A549 (cell line): ENCODE data around the gene CA12. TPM values are rescaled to one million over a fixed set of nuclear protein-coding genes. Genes with fewer than 3 reads are reported as not detected.

Source experiments
- ATAC-seq, 2 experiments: fragments of 200-7000 bp in 1 of 2; fragments of >200 bp in 1 of 2; cut with Nextera tagmentation in 1 of 2; cut with Tn5 transposase in 1 of 2; 3 replicates each; pipeline versions ENCODE4 v1.8.0 to v1.9.1; 2018 to 2020; ENCODE audit warnings: mild to moderate bottlenecking in 1 of 2, moderate library complexity in 1 of 2
- CTCF ChIA-PET: fragments of 300-600 bp; sonication (Branson Sonifier 250); formaldehyde crosslinking; extraction: SDS; loops from one replicate; lab custom pipeline; 2021; ENCODE audit warnings: antibody characterized with exemption, inconsistent platforms; lab: Yijun Ruan, JAX
- POLR2A ChIA-PET: fragments of 350-600 bp; formaldehyde crosslinking; extraction: SDS; loops from one replicate; lab custom pipeline; 2021; ENCODE audit warnings: antibody characterized with exemption, inconsistent platforms; lab: Yijun Ruan, JAX
- DNase-seq, 2 experiments: peaks; one replicate each; pipeline versions ENCODE4 v3.0.0 to v3.0.0-alpha.2; 2011 to 2016; ENCODE audit warnings: low read depth in 1 of 2, low spot score in 1 of 2
- FAIRE-seq: peaks from 2 replicates; lab custom pipeline; 2011; peaks lifted over from hg19 to GRCh38; lab: Jason Lieb, UNC
- H3K27ac ChIP-seq, 2 experiments: fragments of >200 bp; sonication (Bioruptor Twin); formaldehyde crosslinking; 3 replicates each; pipeline ENCODE4 v1.5.1; 2016 to 2017
- H3K4me1 ChIP-seq: fragments of >200 bp; sonication (Bioruptor Twin); formaldehyde crosslinking; 3 replicates; pipeline ENCODE4 v1.6.1; 2016
- H3K4me2 ChIP-seq: fragments of >200 bp; sonication (Bioruptor Twin); formaldehyde crosslinking; 3 replicates; pipeline ENCODE4 v1.6.1; 2016
- H3K4me3 ChIP-seq: fragments of >200 bp; sonication (Bioruptor Twin); formaldehyde crosslinking; 3 replicates; pipeline ENCODE4 v1.5.1; 2016
- H3K9me3 ChIP-seq: fragments of >200 bp; sonication (Bioruptor Twin); formaldehyde crosslinking; 3 replicates; pipeline ENCODE4 v1.6.1; 2016
- CBX8 ChIP-seq: fragments of 200-600 bp; sonication (generic); IDR thresholded peaks from 2 replicates; pipeline ENCODE4 v1.6.1; 2016
- E2F6 ChIP-seq: IDR thresholded peaks from 2 replicates; pipeline ENCODE4 v1.6.1; 2012; ENCODE audit warnings: low read depth, borderline replicate concordance
- EHF ChIP-seq: fragments of 250-450 bp; sonication (Bioruptor Pico); IDR thresholded peaks from 2 replicates; pipeline ENCODE4 v1.5.0; 2020; ENCODE audit warnings: mild to moderate bottlenecking
- EHMT2 ChIP-seq: fragments of 200-600 bp; sonication (generic); IDR thresholded peaks from 2 replicates; pipeline ENCODE4 v1.6.1; 2016; ENCODE audit warnings: antibody characterized with exemption, low read depth, mild to moderate bottlenecking, moderate library complexity
- EP300 ChIP-seq, 2 experiments: fragments of >200 bp; sonication (Bioruptor Twin); formaldehyde crosslinking; IDR thresholded peaks; 2 replicates in 1 of 2; 3 replicates in 1 of 2; pipeline ENCODE4 v1.6.1; 2016 to 2017
- ESRRA ChIP-seq: fragments of 150-350 bp; IDR thresholded peaks from 2 replicates; pipeline ENCODE4 v1.6.1; 2014; ENCODE audit warnings: mild to moderate bottlenecking, low read length, borderline replicate concordance
- FOSL2 ChIP-seq, 2 experiments: fragments of 450-650 bp in 1 of 2; fragments of >200 bp in 1 of 2; sonication (Bioruptor Twin) in 1 of 2; formaldehyde crosslinking; IDR thresholded peaks; 2 replicates each; pipeline versions ENCODE4 v1.5.0 to v1.6.1; 2016 to 2020; ENCODE audit warnings: mild to moderate bottlenecking in 1 of 2, moderate library complexity in 1 of 2
- GATA3 ChIP-seq: IDR thresholded peaks from 2 replicates; pipeline ENCODE4 v1.6.1; 2012; ENCODE audit warnings: borderline replicate concordance
- HES2 ChIP-seq: fragments of >200 bp; sonication (Bioruptor Twin); formaldehyde crosslinking; IDR thresholded peaks from 2 replicates; pipeline ENCODE4 v1.6.1; 2016
- HEYL ChIP-seq: fragments of 250-450 bp; sonication (Bioruptor Pico); IDR thresholded peaks from 2 replicates; pipeline ENCODE4 v1.8.0; 2021; ENCODE audit warnings: mild to moderate bottlenecking, moderate library complexity
- HMGXB4 ChIP-seq: fragments of 250-450 bp; sonication (Bioruptor Pico); IDR thresholded peaks from 2 replicates; pipeline ENCODE4 v1.5.0; 2021; ENCODE audit warnings: mild to moderate bottlenecking, moderate library complexity, borderline replicate concordance
- HOXA7 ChIP-seq: fragments of 250-450 bp; sonication (Bioruptor Pico); IDR thresholded peaks from 2 replicates; pipeline ENCODE4 v1.5.0; 2020; ENCODE audit warnings: mild to moderate bottlenecking, moderate library complexity
- HOXB13 ChIP-seq: fragments of 250-450 bp; sonication (Bioruptor Pico); IDR thresholded peaks from 2 replicates; pipeline ENCODE4 v1.5.0; 2020; ENCODE audit warnings: low read depth, mild to moderate bottlenecking, moderate library complexity
- MAX ChIP-seq: IDR thresholded peaks from 2 replicates; pipeline ENCODE4 v1.6.1; 2012
- MAZ ChIP-seq: fragments of 150-350 bp; IDR thresholded peaks from 2 replicates; pipeline ENCODE4 v1.6.1; 2014; ENCODE audit warnings: antibody characterized with exemption, low read depth, low read length, borderline replicate concordance
- MYC ChIP-seq: IDR thresholded peaks from 2 replicates; pipeline ENCODE4 v1.6.1; 2012; ENCODE audit warnings: mild to moderate bottlenecking, inconsistent platforms, low read length, improper control_type of control experiment, borderline replicate concordance
- NPAS2 ChIP-seq: fragments of 250-450 bp; sonication (Bioruptor Pico); IDR thresholded peaks from 2 replicates; pipeline ENCODE4 v1.8.0; 2022; ENCODE audit warnings: mild to moderate bottlenecking, moderate library complexity, borderline replicate concordance
- PHF8 ChIP-seq: fragments of 200-600 bp; sonication (generic); IDR thresholded peaks from 2 replicates; pipeline ENCODE4 v1.6.1; 2016; ENCODE audit warnings: low read depth, mild to moderate bottlenecking, antibody characterized with exemption, moderate library complexity, borderline replicate concordance
- POLR2A ChIP-seq: IDR thresholded peaks from 2 replicates; pipeline ENCODE4 v1.6.1; 2012; ENCODE audit warnings: mild to moderate bottlenecking, low read length
- POLR2AphosphoS2 ChIP-seq: conservative IDR thresholded peaks from 2 replicates; pipeline ENCODE4 v1.6.1; 2012; ENCODE audit warnings: low read length, improper control_type of control experiment, inconsistent platforms
- REST ChIP-seq: fragments of 200-600 bp; sonication (generic); IDR thresholded peaks from 2 replicates; pipeline ENCODE4 v1.6.1; 2016; ENCODE audit warnings: antibody characterized with exemption, mild to moderate bottlenecking, moderate library complexity
- RNF2 ChIP-seq: fragments of 200-600 bp; sonication (generic); IDR thresholded peaks from 2 replicates; pipeline ENCODE4 v1.6.1; 2016; ENCODE audit warnings: low read depth, mild to moderate bottlenecking, antibody characterized with exemption, moderate library complexity, borderline replicate concordance
- ZFP36 ChIP-seq: fragments of 450-650 bp; IDR thresholded peaks from 2 replicates; pipeline ENCODE4 v1.6.1; 2014; ENCODE audit warnings: borderline replicate concordance; ENCODE audit not compliant: partially characterized antibody
- WGBS: methylation state at CpG from one replicate; pipeline ENCODE4 v1.1.6; 2017; ENCODE audit errors: missing lambda C conversion rate; 5-methylcytosine and 5-hydroxymethylcytosine counted together
- polyA plus RNA-seq, 4 experiments: library from polyadenylated mRNA; depleted of rRNA in 3 of 4; stranded (reverse); fragments of >200 nt; fragmentation: RNase III in 1 of 4; extraction: RNeasy Plus Mini Kit Qiagen cat#74134 plus additional on column Dnase treatment in 1 of 4; gene quantifications; 2 replicates in 3 of 4; 3 replicates in 1 of 4; pipeline ENCODE4 v1.2.3, GENCODE V29; 2011 to 2017
- TF ChIP-seq, protein P1 (sequence below): fragments of 450-650 bp; IDR thresholded peaks from 2 replicates; pipeline ENCODE4 v1.6.1; 2014; ENCODE audit warnings: antibody characterized with exemption

The CA12 gene
- polyA plus RNA-seq, 2 of the 4 experiments (the other 2 are of a cell fraction), result 129 to 323 TPM

- ChIA-PET CTCF (interaction anchor here (0.9 to 1.9 kb wide), 10 partner anchors 8 to 64 kb away, joined by 3 to 6 read pairs (median 4); no protein-coding TSS in a partner anchor), POLR2A (interaction anchor here (0.7 kb wide), 1 partner anchor 40 kb away, joined by 3 read pairs; no protein-coding TSS in a partner anchor)
- WGBS, result 94% methylated on average over 8 of the region's 8 CpGs
- Histone ChIP-seq H3K4me3 (no peak overlapping the region), H3K4me2 (no peak overlapping the region), H3K9me3 (no peaks in the 10 kb centered on the region), H3K4me1 (peaks cover 14% of the 10 kb centered on the region), H3K27ac (no peak overlapping the region; a peak in 1 of 6 replicates)
- ATAC-seq (no peak), FAIRE-seq (no peak), DNase-seq (no peak)
- TF ChIP-seq ZFP36 (no peak), RNF2 (no peak), MAX (no peak), EHMT2 (no peak), HES2 (no peak), POLR2A (no peak), EP300 (IDR thresholded peaks at IDR 0.05) (no peak), PHF8 (no peak), MAZ (no peak), E2F6 (no peak), ESRRA (no peak), EHF (CRISPR knock-in tag) (no peak), MYC (no peak)
- TF ChIP-seq, protein P1, sequence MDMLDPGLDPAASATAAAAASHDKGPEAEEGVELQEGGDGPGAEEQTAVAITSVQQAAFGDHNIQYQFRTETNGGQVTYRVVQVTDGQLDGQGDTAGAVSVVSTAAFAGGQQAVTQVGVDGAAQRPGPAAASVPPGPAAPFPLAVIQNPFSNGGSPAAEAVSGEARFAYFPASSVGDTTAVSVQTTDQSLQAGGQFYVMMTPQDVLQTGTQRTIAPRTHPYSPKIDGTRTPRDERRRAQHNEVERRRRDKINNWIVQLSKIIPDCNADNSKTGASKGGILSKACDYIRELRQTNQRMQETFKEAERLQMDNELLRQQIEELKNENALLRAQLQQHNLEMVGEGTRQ, result no peak
These were observed 41.3 kb downstream of the CA12 start for GRCh38 chr15:63340353-63340752.

DNA sequence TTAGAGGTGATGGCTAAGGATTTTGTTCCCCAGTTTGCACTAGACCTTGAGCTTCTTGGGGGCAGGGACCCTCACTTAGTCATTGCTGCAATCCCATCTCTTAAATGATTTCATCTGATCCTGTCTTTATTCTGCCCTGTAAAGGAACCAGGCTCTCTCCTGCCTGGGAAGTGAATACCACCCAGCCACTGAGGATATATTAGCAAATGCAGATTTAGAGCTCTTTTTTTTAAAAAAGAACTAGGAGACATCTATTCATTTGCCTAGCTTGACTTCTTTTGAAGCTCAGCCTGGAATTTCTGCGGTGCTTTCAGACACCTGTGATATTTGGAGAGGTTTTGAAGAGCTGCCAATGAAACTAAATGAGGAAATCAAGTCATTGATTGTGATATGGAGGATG, 41.8 kb downstream of the CA12 start:
- POLR2A ChIA-PET, result interaction anchor here (0.7 kb wide), 1 partner anchor 41 kb away, joined by 3 read pairs; no protein-coding TSS in a partner anchor
- FAIRE-seq, result no peak

DNA sequence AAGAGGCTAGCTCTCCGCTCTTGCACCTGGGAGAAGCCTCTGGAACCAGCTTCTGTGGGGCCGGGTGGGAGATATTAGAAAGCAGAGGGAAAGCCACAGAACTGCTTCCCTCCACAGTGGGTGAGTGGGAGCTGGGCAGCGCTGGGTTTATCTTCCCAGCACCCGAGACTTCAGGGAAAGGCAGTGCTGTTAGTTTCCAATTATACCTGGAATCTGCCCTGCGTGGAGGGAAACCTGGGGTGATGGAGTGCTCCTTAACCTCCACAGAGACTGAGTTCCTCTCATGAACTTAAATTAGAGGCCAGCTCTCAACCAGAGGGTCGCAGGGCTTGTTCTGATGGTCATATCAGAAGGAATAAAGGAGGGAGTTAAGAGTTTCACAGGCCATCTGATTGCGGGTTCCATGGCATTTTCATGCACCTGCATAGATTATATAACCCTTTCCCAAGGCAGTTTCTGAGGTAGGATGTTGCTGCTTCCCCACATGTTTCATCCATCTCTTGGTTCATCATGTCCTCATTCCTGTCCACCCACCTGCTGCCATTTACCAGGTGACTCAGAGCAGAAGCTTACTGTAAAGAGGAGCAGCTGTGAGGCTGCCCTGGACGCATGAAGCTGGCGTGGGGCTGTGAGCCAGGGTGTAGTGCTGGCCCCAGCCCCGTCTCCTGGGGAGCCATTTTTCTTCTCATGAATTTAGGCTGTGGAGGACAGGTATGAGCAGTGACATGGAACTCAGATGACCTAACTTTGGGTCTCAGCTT, 42.5 kb downstream of the CA12 start:
- ChIA-PET CTCF (interaction anchor here (0.8 to 1.9 kb wide), 11 partner anchors 10 to 73 kb away, joined by 3 to 5 read pairs (median 4); no protein-coding TSS in a partner anchor), POLR2A (no interaction called here)
- no peak for DNase-seq
- Histone ChIP-seq H3K4me2 (no peak overlapping the region), H3K4me1 (peaks cover 2% of the 10 kb centered on the region; the same call in 2 of the 3 replicates), H3K27ac (no peak overlapping the region; a peak in 1 of 6 replicates), H3K9me3 (no peaks in the 10 kb centered on the region), H3K4me3 (no peak overlapping the region)
- WGBS, result 90% methylated on average over 9 of the region's 10 CpGs
- FAIRE-seq, result no peak
- ATAC-seq, result no peak
- TF ChIP-seq HMGXB4 (CRISPR knock-in tag), result no peak
- TF ChIP-seq HOXB13 (CRISPR knock-in tag), result no peak
- TF ChIP-seq GATA3, result no peak
- TF ChIP-seq NPAS2 (CRISPR knock-in tag), result no peak
- no peak for TF ChIP-seq REST

More for the DNA sequence above, 41.8 kb downstream of the CA12 start:
- H3K9me3 ChIP-seq, result no peaks in the 10 kb centered on the region
- no peak overlapping the region for H3K4me2 ChIP-seq
- H3K4me1 ChIP-seq, result peaks cover 9% of the 10 kb centered on the region; the same call in 2 of the 3 replicates
- TF ChIP-seq E2F6 (no peak), FOSL2 (IDR thresholded peaks at IDR 0.05) (no peak), FOSL2 (CRISPR knock-in tag; IDR thresholded peaks at IDR 0.05) (no peak), POLR2AphosphoS2 (no peak), PHF8 (no peak), HEYL (CRISPR knock-in tag) (no peak), POLR2A (no peak), HOXA7 (CRISPR knock-in tag) (no peak), CBX8 (no peak)
- no peak for DNase-seq
- H3K4me3 ChIP-seq, result no peak overlapping the region
- 92% methylated on average over 1 of the region's 1 CpG for WGBS
- no peak for ATAC-seq
- no peak overlapping the region; a peak in 1 of 6 replicates for H3K27ac ChIP-seq
- CTCF ChIA-PET, result interaction anchor here (0.8 to 1.9 kb wide), 10 partner anchors 9 to 65 kb away, joined by 3 to 6 read pairs (median 4); no protein-coding TSS in a partner anchor
